Panc1 (cell line): ENCODE measurements around the gene ATF3. TPM values are rescaled to one million over a fixed set of nuclear protein-coding genes. Genes with fewer than 3 reads are reported as not detected.

Experiments used
- ATAC-seq: fragments of 200-7000 bp; cut with Tn5 transposase; 2 replicates; pipeline ENCODE4 v1.9.1; 2020; ENCODE audit warnings: mild to moderate bottlenecking, moderate library complexity
- BruUV-seq: library from RNA; stranded (reverse); fragments of 400-500 nt; replicated peaks from 2 replicates; lab custom pipeline; 2021; lab: Mats Ljungman, UMichigan
- CTCF ChIA-PET: fragments of 300-600 bp; sonication (Branson Sonifier 250); formaldehyde crosslinking; loops from one replicate; lab custom pipeline; 2022; ENCODE audit warnings: antibody characterized with exemption; lab: Charles Lee
- POLR2A ChIA-PET: fragments of 300-600 bp; sonication (Branson Sonifier 250); formaldehyde crosslinking; loops from one replicate; lab custom pipeline; 2022; ENCODE audit warnings: antibody characterized with exemption; lab: Charles Lee
- DNase-seq: peaks from one replicate; pipeline ENCODE4 v3.0.0-alpha.2; 2010; ENCODE audit warnings: low read depth, low spot score
- H3K27ac ChIP-seq: 2 replicates; pipeline ENCODE4 v1.5.1; 2011; ENCODE audit warnings: mild to moderate bottlenecking, low read length, inconsistent platforms
- H3K27me3 ChIP-seq: fragments of 200-500 bp; sonication (Bioruptor generic); 2 replicates; pipeline ENCODE4 v1.6.0; 2014; ENCODE audit warnings: low read length, inconsistent platforms; ENCODE audit not compliant: control insufficient read depth, insufficient read depth
- H3K36me3 ChIP-seq: fragments of 200-500 bp; sonication (Bioruptor generic); 2 replicates; pipeline ENCODE4 v1.5.1; 2014; ENCODE audit warnings: inconsistent platforms, mild to moderate bottlenecking, low read length, moderate library complexity; ENCODE audit not compliant: control insufficient read depth, insufficient read depth
- H3K4me1 ChIP-seq: 2 replicates; pipeline ENCODE4 v1.5.1; 2011; ENCODE audit warnings: inconsistent platforms, mild to moderate bottlenecking, low read length, moderate library complexity; ENCODE audit not compliant: control insufficient read depth, insufficient read depth
- H3K4me3 ChIP-seq, 2 experiments: 2 replicates each; pipeline ENCODE4 v1.5.1; 2011 to 2012; ENCODE audit warnings: low read depth in 2 of 2, low read length in 2 of 2, mild to moderate bottlenecking in 2 of 2, inconsistent platforms in 1 of 2, moderate library complexity in 1 of 2
- H3K9me3 ChIP-seq: fragments of 200-500 bp; sonication (Bioruptor generic); 2 replicates; pipeline ENCODE4 v1.5.1; 2014; ENCODE audit warnings: low read depth, mild to moderate bottlenecking, inconsistent platforms, low read length, moderate library complexity; ENCODE audit not compliant: control insufficient read depth, insufficient read depth
- POLR2AphosphoS5 ChIP-seq: IDR thresholded peaks from 2 replicates; pipeline ENCODE4 v1.6.1; 2012; ENCODE audit warnings: mild to moderate bottlenecking, low read depth, low read length, moderate library complexity
- SIN3A ChIP-seq: IDR thresholded peaks from 2 replicates; pipeline ENCODE4 v1.6.1; 2012; ENCODE audit warnings: low read depth, mild to moderate bottlenecking, low read length, moderate library complexity, borderline replicate concordance; ENCODE audit not compliant: insufficient read depth
- TCF7L2 ChIP-seq: IDR thresholded peaks from 2 replicates; pipeline ENCODE4 v1.6.1; 2011; ENCODE audit warnings: mild to moderate bottlenecking, low read depth, low read length, inconsistent platforms
- in situ Hi-C: cut with HindIII; loops from 2 replicates; pipeline ENCODE4 v1.10.0; 2016; ENCODE audit warnings: low sequenced_read_pairs, low pct_unique_long_range_greater_than_20kb
- intact Hi-C: fragments of 100-400 bp; cut with micrococcal nuclease; formaldehyde crosslinking; loops from one replicate; pipeline ENCODE4 v1.10.0; 2022; ENCODE audit not compliant: unreplicated experiment
- total RNA-seq: library from RNA; stranded (reverse); gene quantifications from one replicate; pipeline ENCODE4 v1.2.1, GENCODE V29; 2021; ENCODE audit not compliant: unreplicated experiment
- TF ChIP-seq, protein P1 (sequence below), 2 experiments: IDR thresholded peaks; 2 replicates each; pipeline ENCODE4 v1.6.1; 2011 to 2012; ENCODE audit warnings: low read depth in 2 of 2, control low read depth in 1 of 2, low read length in 1 of 2, mild to moderate bottlenecking in 1 of 2, moderate library complexity in 1 of 2; ENCODE audit not compliant: insufficient read depth in 1 of 2
- TF ChIP-seq, protein P2 (sequence below): fragments of 450-650 bp; IDR thresholded peaks from 2 replicates; pipeline ENCODE4 v1.5.1; 2017; ENCODE audit warnings: mild to moderate bottlenecking

Gene ATF3
- total RNA-seq, 1 experiment from 2014 or later = 13.3 TPM

DNA sequence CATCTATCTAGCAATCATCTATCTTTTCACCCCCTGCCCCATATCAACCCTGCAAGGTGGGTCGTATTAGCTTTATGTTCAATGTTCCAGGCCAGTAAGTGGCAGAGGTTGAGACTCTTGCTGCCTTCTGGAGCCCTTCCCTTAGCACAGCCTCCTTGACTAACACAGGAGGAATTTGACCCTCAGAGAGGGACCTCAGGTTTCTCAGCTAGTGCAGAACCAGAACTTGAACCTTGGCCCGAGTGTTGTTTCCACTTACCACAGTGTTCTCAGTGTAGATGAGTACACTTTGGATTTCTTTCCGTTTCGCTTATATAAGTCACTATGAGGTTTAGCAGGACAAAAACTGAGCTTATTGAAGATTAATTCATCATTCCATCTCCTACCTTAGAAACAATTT lies 11.1 kb upstream of the ATF3 start:
- H3K36me3 ChIP-seq = no peaks in the 10 kb centered on the region
- in situ Hi-C loops (no loop called here), intact Hi-C loops (loop anchor here (5.0 kb wide), 1 partner anchor 110 kb away; no protein-coding TSS in a partner anchor)
- H3K4me3 ChIP-seq = no peak overlapping the region
- TF ChIP-seq TCF7L2 (no peak), SIN3A (no peak)
- H3K27me3 ChIP-seq = peaks cover 10% of the 10 kb centered on the region
- peaks cover 13% of the 10 kb centered on the region for H3K4me1 ChIP-seq
- no peak overlapping the region; the same call in 1 of the 2 replicates for H3K27ac ChIP-seq
- DNase-seq (no peak), ATAC-seq (no peak)
- ChIA-PET CTCF (interaction anchor here (0.7 kb wide), 1 partner anchor 233 kb away, joined by 3 read pairs; no protein-coding TSS in a partner anchor), POLR2A (interaction anchor here (0.9 kb wide), 1 partner anchor 11 kb away, joined by 3 read pairs; the partner anchor contains the start of gene ATF3)
- no TSS peak for BruUV-seq
- H3K9me3 ChIP-seq = no peaks in the 10 kb centered on the region

DNA sequence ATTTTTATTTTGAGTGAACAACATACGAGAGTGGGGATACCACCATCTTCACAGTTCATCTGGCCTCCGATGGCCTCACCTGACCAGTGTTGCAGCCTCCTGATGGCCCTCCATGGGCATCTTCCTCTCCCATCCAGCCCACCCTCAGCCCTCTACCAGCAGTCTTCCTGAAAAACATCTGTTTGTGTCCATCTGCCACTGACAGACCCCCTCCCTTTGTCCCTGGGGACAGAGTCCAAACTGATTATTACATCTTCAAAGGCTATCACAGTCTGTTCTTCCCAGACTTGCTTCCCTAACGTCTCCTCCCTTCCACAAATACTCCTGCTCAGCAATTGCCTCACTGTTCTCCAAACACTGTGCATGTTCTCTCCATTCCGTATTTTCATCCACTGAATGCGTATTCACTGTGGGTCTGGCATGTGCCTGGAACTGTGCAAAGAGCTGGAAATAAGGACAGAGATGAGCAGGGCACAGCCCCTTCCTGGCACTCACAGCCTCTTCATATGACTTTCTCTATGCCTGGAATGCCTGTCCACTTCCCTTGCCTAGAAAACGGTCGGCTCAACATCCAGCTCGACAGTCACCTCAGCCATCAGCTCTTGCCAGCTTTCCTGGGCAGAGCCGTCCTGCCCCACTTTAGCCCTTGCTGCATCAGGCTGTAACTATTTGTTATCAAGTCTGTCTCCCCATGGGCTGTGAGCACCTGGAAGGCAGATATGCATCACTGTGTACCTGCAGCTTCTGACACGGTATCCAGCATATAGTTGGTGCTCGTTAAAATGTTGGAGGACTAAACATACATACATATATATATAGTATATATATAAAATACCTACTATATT lies 8.3 kb upstream of the ATF3 start:
- H3K4me3 ChIP-seq = no peak overlapping the region
- POLR2A ChIA-PET = interaction anchor here (0.7 kb wide), 1 partner anchor 9 kb away, joined by 9 read pairs; no protein-coding TSS in a partner anchor
- TF ChIP-seq, protein P1, sequence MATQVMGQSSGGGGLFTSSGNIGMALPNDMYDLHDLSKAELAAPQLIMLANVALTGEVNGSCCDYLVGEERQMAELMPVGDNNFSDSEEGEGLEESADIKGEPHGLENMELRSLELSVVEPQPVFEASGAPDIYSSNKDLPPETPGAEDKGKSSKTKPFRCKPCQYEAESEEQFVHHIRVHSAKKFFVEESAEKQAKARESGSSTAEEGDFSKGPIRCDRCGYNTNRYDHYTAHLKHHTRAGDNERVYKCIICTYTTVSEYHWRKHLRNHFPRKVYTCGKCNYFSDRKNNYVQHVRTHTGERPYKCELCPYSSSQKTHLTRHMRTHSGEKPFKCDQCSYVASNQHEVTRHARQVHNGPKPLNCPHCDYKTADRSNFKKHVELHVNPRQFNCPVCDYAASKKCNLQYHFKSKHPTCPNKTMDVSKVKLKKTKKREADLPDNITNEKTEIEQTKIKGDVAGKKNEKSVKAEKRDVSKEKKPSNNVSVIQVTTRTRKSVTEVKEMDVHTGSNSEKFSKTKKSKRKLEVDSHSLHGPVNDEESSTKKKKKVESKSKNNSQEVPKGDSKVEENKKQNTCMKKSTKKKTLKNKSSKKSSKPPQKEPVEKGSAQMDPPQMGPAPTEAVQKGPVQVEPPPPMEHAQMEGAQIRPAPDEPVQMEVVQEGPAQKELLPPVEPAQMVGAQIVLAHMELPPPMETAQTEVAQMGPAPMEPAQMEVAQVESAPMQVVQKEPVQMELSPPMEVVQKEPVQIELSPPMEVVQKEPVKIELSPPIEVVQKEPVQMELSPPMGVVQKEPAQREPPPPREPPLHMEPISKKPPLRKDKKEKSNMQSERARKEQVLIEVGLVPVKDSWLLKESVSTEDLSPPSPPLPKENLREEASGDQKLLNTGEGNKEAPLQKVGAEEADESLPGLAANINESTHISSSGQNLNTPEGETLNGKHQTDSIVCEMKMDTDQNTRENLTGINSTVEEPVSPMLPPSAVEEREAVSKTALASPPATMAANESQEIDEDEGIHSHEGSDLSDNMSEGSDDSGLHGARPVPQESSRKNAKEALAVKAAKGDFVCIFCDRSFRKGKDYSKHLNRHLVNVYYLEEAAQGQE (IDR thresholded peaks at IDR 0.05; ENCODE audit: insufficient read depth in 1 of 2, low read depth in 2 of 2, low read length in 1 of 2) = no peak
- TF ChIP-seq SIN3A (no peak), TCF7L2 (no peak), POLR2AphosphoS5 (no peak)
- TF ChIP-seq, protein P2, sequence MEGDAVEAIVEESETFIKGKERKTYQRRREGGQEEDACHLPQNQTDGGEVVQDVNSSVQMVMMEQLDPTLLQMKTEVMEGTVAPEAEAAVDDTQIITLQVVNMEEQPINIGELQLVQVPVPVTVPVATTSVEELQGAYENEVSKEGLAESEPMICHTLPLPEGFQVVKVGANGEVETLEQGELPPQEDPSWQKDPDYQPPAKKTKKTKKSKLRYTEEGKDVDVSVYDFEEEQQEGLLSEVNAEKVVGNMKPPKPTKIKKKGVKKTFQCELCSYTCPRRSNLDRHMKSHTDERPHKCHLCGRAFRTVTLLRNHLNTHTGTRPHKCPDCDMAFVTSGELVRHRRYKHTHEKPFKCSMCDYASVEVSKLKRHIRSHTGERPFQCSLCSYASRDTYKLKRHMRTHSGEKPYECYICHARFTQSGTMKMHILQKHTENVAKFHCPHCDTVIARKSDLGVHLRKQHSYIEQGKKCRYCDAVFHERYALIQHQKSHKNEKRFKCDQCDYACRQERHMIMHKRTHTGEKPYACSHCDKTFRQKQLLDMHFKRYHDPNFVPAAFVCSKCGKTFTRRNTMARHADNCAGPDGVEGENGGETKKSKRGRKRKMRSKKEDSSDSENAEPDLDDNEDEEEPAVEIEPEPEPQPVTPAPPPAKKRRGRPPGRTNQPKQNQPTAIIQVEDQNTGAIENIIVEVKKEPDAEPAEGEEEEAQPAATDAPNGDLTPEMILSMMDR = no peak
- DNase-seq = no peak
- BruUV-seq = no TSS peak
- H3K9me3 ChIP-seq = no peaks in the 10 kb centered on the region
- H3K36me3 ChIP-seq = no peaks in the 10 kb centered on the region
- in situ Hi-C loops (no loop called here), intact Hi-C loops (no loop called here)
- no peak overlapping the region for H3K27ac ChIP-seq
- H3K4me1 ChIP-seq = peaks cover 13% of the 10 kb centered on the region
- CTCF ChIA-PET = no interaction called here
- H3K27me3 ChIP-seq = peaks cover 36% of the 10 kb centered on the region
- ATAC-seq = no peak
